T-helper 1 cell treated with Interleukin-12 subunit alpha and Interleukin-12 subunit beta and Interleukin-4 antibody, amounts not matched to agents 30 ng/mL and 1 ng/mL, for 36 hours (primary cell): ENCODE measurements around the gene ADD2. TPM values are rescaled to one million over a fixed set of nuclear protein-coding genes. Genes with fewer than 3 reads are reported as not detected.

Source experiments
- intact Hi-C: fragments of 100-400 bp; cut with micrococcal nuclease; formaldehyde crosslinking; loops from one replicate; pipeline ENCODE4 v1.15.1; 2024
- total RNA-seq: library from RNA; stranded (reverse); gene quantifications from 2 replicates; pipeline ENCODE4 v1.2.3, GENCODE V29; 2022

The ADD2 gene
- total RNA-seq, 1 donor from 2014 or later, result 15.0 TPM

GRCh38 chr2:70645733-70646419 is 122.1 kb downstream of the ADD2 start:
- intact Hi-C loops, result loop anchor here (5.0 kb wide), 1 partner anchor 94 kb away; the partner anchor contains the start of gene TGFA

- intact Hi-C loops, result loop anchor here (1.0 kb wide), 1 partner anchor 339 kb away; no protein-coding TSS in a partner anchor
Observed at GRCh38 chr2:70643715-70644114, 124.3 kb downstream of the ADD2 start.

GRCh38 chr2:70641263-70641784 is 126.7 kb downstream of the ADD2 start:
- intact Hi-C loops, result no loop called here

DNA sequence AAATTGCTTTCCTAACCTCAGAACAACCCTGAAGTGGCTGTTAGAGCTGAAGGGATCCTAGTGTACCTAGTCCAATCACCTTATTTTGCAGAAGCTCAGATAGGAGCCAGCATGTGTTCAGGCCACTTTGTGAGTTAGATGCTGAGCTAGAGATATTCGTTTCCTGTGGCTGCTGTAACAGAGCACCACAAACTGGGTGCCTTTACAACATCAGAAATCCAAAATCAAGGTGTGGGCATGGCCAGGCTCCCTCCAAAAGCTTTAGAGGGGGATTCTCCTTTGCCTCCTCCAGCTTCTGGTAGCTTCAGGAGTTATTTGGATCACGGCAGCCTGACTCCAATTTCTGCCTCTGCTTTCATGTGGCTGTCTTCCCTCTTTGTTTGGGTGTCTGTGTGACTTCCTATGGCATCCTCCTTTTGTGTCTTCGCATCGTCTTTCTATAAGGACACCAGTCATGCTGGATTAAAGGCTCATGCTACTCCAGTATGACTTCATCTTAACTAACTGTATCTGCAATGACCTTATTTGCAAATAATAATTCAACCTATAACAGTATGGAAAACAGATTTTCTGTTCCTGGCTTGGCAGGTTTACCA is 128.1 kb downstream of the ADD2 start:
- intact Hi-C loops, result no loop called here

DNA sequence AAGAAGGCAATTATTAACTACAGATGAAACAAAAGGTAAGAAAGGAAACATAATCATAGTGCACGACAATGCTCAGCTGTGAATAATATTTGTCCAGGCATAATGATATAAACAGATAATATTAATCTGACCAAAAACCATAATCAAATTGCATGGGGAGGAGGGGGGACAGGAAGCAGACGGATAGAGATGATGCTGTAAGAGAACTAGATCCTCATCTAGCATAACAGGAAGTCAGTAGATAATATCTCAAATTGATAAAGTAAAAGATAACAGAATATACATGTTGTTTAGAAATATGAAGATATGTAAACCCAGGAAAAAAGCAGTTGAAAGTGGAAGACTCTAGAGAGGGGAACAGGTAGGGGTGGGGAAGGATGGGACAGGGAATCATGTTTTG is 129.4 kb downstream of the ADD2 start:
- intact Hi-C loops, result no loop called here

DNA sequence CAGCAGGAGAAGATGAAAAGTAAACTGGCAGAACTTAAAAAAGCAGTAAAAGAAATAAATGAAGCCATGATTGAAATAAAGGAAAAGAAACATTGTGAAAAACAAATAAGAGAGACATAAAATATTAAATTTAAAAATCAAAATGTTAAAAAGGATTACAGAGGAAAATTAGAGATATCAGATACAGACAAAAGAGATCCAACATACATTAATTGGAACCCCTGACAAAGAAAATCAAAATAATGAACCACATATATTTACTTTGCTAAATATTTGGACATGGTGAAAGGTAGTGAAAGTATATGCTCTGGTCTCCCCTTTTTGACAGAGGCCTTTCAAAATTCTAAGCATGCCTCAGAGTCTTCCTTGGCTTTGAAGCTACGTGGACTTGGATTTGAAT is 134.5 kb downstream of the ADD2 start:
- intact Hi-C loops, result no loop called here

GRCh38 chr2:70632966-70633365 is 135.0 kb downstream of the ADD2 start:
- intact Hi-C loops, result no loop called here

DNA sequence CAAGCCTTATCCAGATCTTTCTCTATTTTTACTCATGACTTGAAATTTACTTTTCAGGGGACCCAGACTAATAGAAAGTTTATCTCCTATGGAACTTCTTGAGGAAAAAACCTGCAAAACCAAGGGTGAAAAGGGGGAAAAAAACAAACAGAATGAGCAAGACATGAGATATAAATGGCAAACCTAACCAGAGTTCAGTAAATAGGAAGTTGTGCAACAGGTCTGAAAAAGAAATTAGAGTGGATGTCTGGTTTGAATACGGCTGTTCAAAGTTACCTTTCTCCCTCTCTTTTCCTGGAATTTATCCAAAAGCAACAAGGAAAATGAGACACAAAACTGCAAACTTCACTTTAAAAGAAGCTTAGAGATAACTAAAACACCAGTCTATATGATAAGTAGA is 135.6 kb downstream of the ADD2 start:
- intact Hi-C loops, result no loop called here

DNA sequence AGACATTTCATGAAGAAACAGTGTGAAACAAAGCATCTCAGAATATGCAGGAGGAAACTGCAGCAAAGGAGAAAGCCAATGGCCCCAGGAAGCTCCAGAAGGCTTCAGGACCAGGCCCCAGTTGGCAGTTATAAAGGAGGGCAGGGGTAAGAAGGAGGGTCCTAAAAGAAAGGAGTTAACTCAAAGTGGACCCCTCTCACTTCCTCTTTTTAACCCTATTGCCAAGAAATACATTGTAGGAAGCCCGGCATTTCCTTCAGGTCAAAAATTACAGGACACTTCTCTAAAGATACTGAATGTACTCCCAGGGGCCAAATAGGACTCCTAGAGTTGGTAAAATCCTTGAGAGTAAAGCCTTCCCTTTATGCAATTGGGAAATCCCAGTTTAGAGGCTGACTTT is 137.2 kb downstream of the ADD2 start:
- intact Hi-C loops, result no loop called here

GRCh38 chr2:70627211-70627898 is 140.6 kb downstream of the ADD2 start:
- intact Hi-C loops, result no loop called here

- intact Hi-C loops, result no loop called here
Observed at GRCh38 chr2:70626254-70626990, 141.6 kb downstream of the ADD2 start.

DNA sequence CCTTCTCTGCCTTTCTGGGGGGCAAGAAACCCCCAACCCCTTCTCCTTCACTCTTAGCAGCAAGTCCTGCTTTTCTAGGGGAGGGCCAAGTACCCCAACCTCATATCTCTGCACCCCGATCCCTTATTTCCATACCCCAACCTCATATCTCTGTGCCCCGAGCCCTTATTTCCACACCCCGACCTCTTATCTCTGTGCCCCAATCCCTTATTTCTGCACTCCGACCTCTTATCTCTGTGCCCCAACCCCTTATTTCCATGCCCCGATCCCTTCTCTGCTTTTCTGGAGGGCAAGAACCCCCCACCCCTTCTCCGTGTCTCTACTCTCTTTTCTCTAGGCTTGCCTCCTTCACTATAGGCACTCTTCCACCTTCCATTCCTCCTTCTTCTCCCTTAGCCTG is 146.5 kb downstream of the ADD2 start:
- intact Hi-C loops, result loop anchor here (5.0 kb wide), 1 partner anchor 844 kb away; no protein-coding TSS in a partner anchor

GRCh38 chr2:70620020-70620419 is 148.0 kb downstream of the ADD2 start:
- intact Hi-C loops, result loop anchor here (5.0 kb wide), 1 partner anchor 843 kb away; no protein-coding TSS in a partner anchor

DNA sequence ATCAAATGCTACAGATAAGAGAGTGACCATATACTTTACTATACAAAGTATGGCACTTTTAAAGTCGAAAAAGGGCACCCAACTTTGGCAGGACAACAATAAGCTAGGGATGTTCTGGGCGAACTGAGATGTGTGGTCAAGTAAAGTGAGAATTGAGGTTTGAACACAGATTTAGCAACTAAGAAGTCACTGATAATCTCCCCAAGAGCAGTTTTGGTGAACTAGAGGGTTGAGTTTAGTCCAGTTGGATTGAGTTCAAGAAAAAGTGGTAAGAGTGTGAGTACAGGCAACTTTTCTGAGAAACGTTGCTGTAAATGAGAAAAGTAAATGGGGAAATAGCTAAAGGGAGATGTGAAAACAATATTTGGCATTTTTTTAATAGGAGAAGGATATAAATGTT is 148.8 kb downstream of the ADD2 start:
- intact Hi-C loops, result no loop called here

GRCh38 chr2:70616168-70616694 is 151.8 kb downstream of the ADD2 start:
- intact Hi-C loops, result loop anchor here (2.0 kb wide), 1 partner anchor 63 kb away; the partner anchor contains the start of gene TGFA

GRCh38 chr2:70615222-70615621 is 152.8 kb downstream of the ADD2 start:
- intact Hi-C loops, result no loop called here

- intact Hi-C loops, result no loop called here
Observed at GRCh38 chr2:70613521-70613920, 154.5 kb downstream of the ADD2 start.

GRCh38 chr2:70612574-70612973 is 155.4 kb downstream of the ADD2 start:
- intact Hi-C loops, result no loop called here

DNA sequence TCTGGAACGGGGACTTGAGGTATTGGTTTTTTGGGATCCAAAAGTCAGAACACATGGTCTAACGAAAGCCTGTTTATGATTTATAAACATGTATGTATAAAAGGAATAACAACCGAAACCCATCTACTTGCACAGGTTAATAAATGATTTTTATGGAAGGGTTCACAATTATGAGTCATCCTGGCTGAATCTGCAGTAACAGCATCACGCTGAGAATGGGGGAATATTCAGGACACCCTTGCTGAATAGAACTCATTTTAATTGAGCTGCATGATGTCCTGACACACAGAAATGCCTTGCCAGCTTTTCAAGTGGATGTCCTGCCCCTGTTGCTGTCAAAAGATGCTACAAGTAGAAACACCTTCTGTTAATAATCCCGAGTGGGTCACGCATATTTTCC is 159.6 kb downstream of the ADD2 start:
- intact Hi-C loops, result no loop called here

DNA sequence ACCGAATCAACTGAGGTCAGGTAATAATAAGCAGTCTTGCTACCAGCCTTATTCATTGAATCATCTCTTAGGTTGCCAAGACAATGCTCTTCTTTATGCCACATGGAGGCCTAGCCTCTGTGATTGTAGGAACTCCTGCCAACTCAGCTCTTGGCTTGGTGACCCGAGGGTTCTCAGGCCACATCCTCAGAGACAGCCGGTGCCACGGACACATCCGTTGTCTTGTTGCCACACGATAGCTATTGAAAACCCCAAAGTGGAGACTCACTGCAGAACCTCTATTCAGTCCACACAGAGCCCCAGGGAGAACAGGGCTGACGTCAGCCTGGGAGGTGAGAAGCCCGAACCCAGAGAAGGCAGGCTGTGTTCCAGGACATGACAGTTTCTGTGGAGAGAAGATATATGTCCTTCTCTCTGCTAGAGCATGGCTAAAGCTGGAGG is 160.9 kb downstream of the ADD2 start:
- intact Hi-C loops, result no loop called here
